MCF 10A (cell line): ENCODE results near the gene DNASE1. TPM values are rescaled to one million over a fixed set of nuclear protein-coding genes. Genes with fewer than 3 reads are reported as not detected.
"Not testable (repeated sequence)": the region's sequence is repeated elsewhere in the genome, so short reads cannot be mapped to it uniquely, and the experiment has no call there.

Experiments used
- BruUV-seq: library from RNA; stranded (reverse); fragments of 400-500 nt; replicated peaks from 2 replicates; lab custom pipeline; 2021; lab: Mats Ljungman, UMichigan
- CTCF ChIA-PET: fragments of 300-600 bp; sonication (Branson Sonifier 250); formaldehyde crosslinking; extraction: SDS; loops from one replicate; lab custom pipeline; 2021; ENCODE audit warnings: antibody characterized with exemption, inconsistent platforms; lab: Yijun Ruan, JAX
- POLR2A ChIA-PET: fragments of 300-600, 350-650 bp; sonication (Branson Sonifier 250); formaldehyde crosslinking; extraction: SDS; loops from one replicate; lab custom pipeline; 2020; ENCODE audit warnings: antibody characterized with exemption, inconsistent platforms; lab: Yijun Ruan, JAX
- DNase-seq: peaks from one replicate; pipeline ENCODE4 v3.0.0-alpha.2; 2018; ENCODE audit not compliant: unreplicated experiment
- H3K27ac Mint-ChIP-seq: one replicate; pipeline ENCODE4 v1.8.0; 2022; ENCODE audit warnings: mild to moderate bottlenecking, low read depth, mixed read lengths; ENCODE audit not compliant: unreplicated experiment
- H3K27me3 Mint-ChIP-seq: one replicate; pipeline ENCODE4 v1.8.0; 2022; ENCODE audit warnings: mixed read lengths; ENCODE audit not compliant: insufficient read depth, unreplicated experiment
- H3K36me3 Mint-ChIP-seq: one replicate; pipeline ENCODE4 v1.8.0; 2022; ENCODE audit warnings: mild to moderate bottlenecking, moderate library complexity, mixed read lengths; ENCODE audit not compliant: insufficient read depth, unreplicated experiment
- H3K4me1 Mint-ChIP-seq: one replicate; pipeline ENCODE4 v1.8.0; 2022; ENCODE audit warnings: mixed read lengths; ENCODE audit not compliant: insufficient read depth, unreplicated experiment
- H3K4me3 Mint-ChIP-seq: one replicate; pipeline ENCODE4 v1.8.0; 2022; ENCODE audit warnings: mild to moderate bottlenecking, moderate library complexity, mixed read lengths; ENCODE audit not compliant: unreplicated experiment
- H3K9me3 Mint-ChIP-seq: one replicate; pipeline ENCODE4 v1.8.0; 2022; ENCODE audit warnings: mixed read lengths; ENCODE audit not compliant: unreplicated experiment
- intact Hi-C: fragments of 100-400 bp; cut with micrococcal nuclease; formaldehyde crosslinking; loops from 2 replicates; pipeline ENCODE4 v1.14.1; 2022
- total RNA-seq: library from RNA; stranded (reverse); gene quantifications from 2 replicates; pipeline ENCODE4 v1.2.3, GENCODE V29; 2022
- TF ChIP-seq, protein P1 (sequence below): fragments of 200-600 bp; IDR thresholded peaks from one replicate; pipeline ENCODE4 v1.8.0; 2022; ENCODE audit warnings: antibody characterized with exemption, mild to moderate bottlenecking; ENCODE audit not compliant: unreplicated experiment

Gene DNASE1
- total RNA-seq, 1 experiment from 2014 or later = 11.4 TPM

DNA sequence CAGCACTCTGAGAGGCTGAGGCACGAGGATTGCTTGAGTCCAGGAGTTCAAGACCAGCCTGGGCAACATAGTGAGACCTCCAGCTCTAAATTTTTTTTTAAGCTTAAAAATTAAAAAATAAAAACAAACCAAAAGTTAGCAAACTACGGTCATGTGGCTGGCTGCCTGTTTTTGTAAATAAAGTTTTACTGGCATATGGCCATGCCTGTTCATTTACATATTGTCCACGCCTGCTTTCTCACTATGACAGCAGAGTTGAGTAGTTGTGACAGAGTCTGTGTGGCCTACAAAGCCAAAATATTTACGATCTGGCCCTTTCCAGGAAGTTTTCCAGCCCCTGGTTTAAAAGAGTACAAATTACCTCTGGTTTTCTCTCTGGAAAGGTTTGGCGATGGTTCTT lies 46.4 kb upstream of the DNASE1 start:
- BruUV-seq = no TSS peak
- ChIA-PET POLR2A (no interaction called here), CTCF (no interaction called here)
- H3K4me1 Mint-ChIP-seq = peaks cover 18% of the 10 kb centered on the region
- TF ChIP-seq, protein P1, sequence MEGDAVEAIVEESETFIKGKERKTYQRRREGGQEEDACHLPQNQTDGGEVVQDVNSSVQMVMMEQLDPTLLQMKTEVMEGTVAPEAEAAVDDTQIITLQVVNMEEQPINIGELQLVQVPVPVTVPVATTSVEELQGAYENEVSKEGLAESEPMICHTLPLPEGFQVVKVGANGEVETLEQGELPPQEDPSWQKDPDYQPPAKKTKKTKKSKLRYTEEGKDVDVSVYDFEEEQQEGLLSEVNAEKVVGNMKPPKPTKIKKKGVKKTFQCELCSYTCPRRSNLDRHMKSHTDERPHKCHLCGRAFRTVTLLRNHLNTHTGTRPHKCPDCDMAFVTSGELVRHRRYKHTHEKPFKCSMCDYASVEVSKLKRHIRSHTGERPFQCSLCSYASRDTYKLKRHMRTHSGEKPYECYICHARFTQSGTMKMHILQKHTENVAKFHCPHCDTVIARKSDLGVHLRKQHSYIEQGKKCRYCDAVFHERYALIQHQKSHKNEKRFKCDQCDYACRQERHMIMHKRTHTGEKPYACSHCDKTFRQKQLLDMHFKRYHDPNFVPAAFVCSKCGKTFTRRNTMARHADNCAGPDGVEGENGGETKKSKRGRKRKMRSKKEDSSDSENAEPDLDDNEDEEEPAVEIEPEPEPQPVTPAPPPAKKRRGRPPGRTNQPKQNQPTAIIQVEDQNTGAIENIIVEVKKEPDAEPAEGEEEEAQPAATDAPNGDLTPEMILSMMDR = no peak
- H3K36me3 Mint-ChIP-seq = peaks cover under 1% of the 10 kb centered on the region
- no peak overlapping the region for H3K27ac Mint-ChIP-seq
- H3K4me3 Mint-ChIP-seq = no peak overlapping the region
- DNase-seq = no peak
- H3K27me3 Mint-ChIP-seq = no peaks in the 10 kb centered on the region
- H3K9me3 Mint-ChIP-seq = no peaks in the 10 kb centered on the region
- intact Hi-C loops = no loop called here

DNA sequence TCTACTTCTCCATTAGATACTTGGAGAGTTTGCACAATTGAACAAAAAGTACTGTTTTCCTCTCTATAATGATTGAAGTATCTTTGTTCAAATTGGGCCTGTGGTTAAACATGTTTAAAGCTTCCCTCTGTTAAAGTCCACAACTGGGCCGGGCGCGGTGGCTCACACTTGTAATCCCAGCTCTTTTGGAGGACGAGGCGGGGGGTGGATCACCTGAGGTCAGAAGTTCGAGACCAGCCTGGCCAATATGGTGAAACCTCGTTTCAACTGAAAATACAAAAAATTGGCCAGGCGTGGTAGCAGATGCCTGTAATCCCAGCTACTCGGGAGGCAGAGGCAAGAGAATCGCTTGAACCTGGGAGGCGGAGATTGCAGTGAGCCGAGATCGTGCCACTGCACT lies 45.5 kb upstream of the DNASE1 start:
- TSS peak; percentile 39 for BruUV-seq

DNA sequence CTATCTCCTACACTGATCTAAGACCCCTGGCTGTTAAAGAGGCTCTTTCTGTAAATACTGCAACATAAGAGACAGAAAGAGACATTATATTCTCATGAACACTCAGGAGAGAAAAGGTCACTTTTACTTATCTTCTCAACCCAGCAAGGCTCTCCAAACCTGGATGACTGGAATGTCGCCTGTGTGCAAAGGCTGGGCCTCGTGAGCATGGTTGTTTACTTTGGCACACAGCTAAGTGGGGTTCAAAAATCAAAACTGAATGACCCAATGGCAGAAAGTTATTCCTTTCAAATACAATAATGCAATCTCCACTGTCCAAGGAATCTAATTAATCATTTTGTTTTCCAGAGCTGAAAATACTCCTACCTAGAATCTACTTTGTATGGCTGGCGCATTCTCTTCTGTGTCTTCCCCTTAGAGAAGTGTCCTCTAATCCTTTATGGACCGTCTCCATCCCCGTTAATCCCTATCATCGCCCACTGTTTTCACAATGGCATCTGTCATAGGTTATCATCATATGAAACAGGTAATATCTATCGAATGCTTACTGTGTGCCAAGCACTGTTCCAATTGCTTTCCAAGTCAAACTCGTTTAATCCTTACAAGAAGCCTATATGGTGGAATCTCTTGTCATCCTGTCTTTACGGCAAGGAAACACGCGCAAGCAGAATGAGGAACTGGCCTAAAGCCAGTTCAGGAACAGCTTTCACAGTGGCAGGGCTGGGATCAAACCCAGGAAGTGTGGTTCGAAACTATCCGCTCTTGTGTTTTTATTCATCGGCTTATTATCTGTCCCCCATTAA lies 44.4 kb upstream of the DNASE1 start:
- TF ChIP-seq, protein P1 = no peak
- H3K4me1 Mint-ChIP-seq = peaks cover 26% of the 10 kb centered on the region
- CTCF ChIA-PET = interaction anchor here (0.5 to 0.8 kb wide), 3 partner anchors 9 to 606 kb away, joined by 3 to 4 read pairs (median 3); no protein-coding TSS in a partner anchor
- BruUV-seq = no TSS peak
- H3K4me3 Mint-ChIP-seq = peak overlapping the region; percentile 100
- no peaks in the 10 kb centered on the region for H3K27me3 Mint-ChIP-seq
- H3K9me3 Mint-ChIP-seq = no peaks in the 10 kb centered on the region
- POLR2A ChIA-PET = interaction anchor here (1.1 kb wide), 1 partner anchor 110 kb away, joined by 3 read pairs; no protein-coding TSS in a partner anchor
- H3K36me3 Mint-ChIP-seq = no peaks in the 10 kb centered on the region
- H3K27ac Mint-ChIP-seq = no peak overlapping the region
- intact Hi-C loops = no loop called here
- DNase-seq = no peak

More for the DNA sequence above, 45.5 kb upstream of the DNASE1 start:
- H3K27ac Mint-ChIP-seq, H3K27me3 Mint-ChIP-seq, intact Hi-C loops, H3K36me3 Mint-ChIP-seq, H3K4me3 Mint-ChIP-seq, POLR2A ChIA-PET, DNase-seq, H3K9me3 Mint-ChIP-seq: not testable (repeated sequence)
- H3K4me1 Mint-ChIP-seq = peaks cover 22% of the 10 kb centered on the region
- CTCF ChIA-PET = interaction anchor here (0.6 kb wide), 1 partner anchor 82 kb away, joined by 3 read pairs; no protein-coding TSS in a partner anchor

DNA sequence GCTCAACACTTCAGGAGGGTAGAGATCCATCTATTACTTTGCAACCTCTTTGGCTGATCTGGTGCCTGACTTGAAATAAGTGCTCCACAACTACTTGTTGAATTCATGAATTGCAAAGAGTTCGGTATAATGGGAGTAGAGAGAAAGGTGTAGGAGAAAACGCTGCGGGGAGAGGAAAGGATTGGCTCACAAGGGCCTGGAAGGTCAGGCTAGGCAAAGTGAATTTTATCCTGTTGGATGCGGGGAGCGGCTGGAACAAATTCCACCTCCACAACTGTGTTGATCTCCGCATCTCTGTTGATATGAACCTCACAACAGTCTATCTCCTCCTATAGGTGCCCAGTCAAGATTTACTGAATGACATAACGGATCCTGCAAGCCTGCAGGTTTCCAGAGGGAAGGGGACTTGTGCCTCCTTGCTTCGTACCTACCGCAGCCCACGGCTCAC lies 43.8 kb upstream of the DNASE1 start:
- peak overlapping the region; percentile 93 for H3K27ac Mint-ChIP-seq
- BruUV-seq = no TSS peak
- ChIA-PET CTCF (interaction anchor here (0.5 kb wide), 1 partner anchor 605 kb away, joined by 4 read pairs; no protein-coding TSS in a partner anchor), POLR2A (interaction anchor here (1.1 kb wide), 1 partner anchor 111 kb away, joined by 3 read pairs; no protein-coding TSS in a partner anchor)
- peak; percentile 4 for DNase-seq
- TF ChIP-seq, protein P1 = no peak
- peak overlapping the region; percentile 100 for H3K4me3 Mint-ChIP-seq
- no peaks in the 10 kb centered on the region for H3K27me3 Mint-ChIP-seq
- H3K4me1 Mint-ChIP-seq = peaks cover 31% of the 10 kb centered on the region
- H3K36me3 Mint-ChIP-seq = no peaks in the 10 kb centered on the region
- no peaks in the 10 kb centered on the region for H3K9me3 Mint-ChIP-seq
- intact Hi-C loops = no loop called here
